Kasumi-1 (cell line): Measurements from ENCODE around the gene TULP4.
"Not testable (repeated sequence)": the region's sequence is repeated elsewhere in the genome, so short reads cannot be mapped to it uniquely, and the experiment has no call there.

Source experiments
- DNase-seq, 2 experiments: peaks; one replicate each; lab custom pipeline; 2025; lab: John Stamatoyannopoulos, UW

Gene TULP4

DNA sequence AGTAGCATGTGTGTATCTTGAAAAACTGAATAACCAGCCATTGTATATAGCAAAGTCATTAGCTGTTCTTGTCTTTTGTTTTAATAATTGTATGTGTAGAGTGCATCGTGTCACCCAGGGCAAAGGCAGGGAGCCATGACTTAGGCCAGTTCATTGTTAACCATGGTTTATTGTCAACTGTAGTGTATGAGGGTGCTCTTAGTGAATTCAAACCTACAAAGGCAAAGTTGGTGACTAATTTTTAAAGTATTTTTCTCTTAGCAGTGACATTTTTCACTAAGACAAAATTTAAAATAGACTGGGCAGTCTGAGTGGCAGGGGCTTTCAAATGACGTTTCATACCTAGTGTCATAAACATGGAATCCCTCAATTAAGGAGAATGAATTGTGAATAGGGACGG lies 79.0 kb downstream of the TULP4 start:
- no peak for DNase-seq

DNA sequence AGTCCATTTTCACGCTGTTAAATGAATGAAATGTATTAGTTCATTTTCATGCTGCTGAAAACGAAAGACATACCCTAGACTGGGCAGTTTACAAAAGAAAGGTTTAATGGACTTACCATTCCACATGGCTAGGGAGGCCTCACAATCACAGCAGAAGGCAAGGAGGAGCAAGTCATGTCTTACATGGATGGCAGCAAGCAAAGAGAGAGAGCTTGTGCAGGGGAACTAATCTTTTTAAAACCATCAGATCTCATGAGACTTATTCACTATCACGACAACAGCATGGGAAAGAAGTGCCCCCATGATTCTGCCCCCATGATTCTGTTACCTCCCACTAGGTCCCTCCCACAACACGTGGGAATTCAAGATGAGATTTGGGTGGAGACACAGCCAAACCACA lies 79.7 kb downstream of the TULP4 start:
- not testable (repeated sequence) for DNase-seq

DNA sequence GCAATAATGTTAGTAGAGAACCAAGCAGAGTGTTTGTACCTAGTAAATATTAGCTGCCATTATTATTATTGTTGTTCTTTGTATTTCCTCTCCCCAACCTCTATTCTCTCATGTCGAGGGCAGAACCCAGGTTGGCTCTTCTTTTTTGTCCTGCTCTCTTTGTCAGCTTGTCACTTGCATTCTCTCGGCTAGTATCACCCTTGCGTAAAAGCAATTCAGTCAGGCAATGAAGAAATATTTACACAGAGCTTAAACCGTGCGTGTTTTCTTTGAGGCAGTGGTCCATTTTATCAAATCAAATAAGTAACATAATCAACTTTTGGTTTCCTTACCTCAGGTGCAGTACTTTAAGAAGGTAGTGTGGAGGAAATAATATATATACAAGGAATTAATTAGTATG lies 83.9 kb downstream of the TULP4 start:
- DNase-seq: no peak

DNA sequence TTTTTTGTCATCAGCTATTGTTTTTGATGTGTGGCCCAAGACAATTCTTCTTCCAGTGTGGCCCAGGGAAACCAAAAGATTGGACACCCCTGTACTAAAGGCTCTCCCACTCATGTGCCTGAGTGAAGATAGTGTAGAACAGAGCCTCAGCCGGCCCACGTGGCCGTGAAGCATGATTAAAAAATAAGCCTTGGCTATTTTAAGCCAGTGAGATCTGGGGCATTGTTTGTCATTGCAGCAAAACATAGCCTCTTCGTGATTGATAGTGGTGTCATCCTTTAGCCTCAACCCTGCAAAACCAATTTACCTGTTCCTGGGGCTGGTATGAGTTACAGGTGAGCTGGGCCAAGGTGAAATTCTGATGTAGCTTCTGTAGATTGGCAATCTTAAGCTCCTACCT lies 85.3 kb downstream of the TULP4 start:
- no peak for DNase-seq

DNA sequence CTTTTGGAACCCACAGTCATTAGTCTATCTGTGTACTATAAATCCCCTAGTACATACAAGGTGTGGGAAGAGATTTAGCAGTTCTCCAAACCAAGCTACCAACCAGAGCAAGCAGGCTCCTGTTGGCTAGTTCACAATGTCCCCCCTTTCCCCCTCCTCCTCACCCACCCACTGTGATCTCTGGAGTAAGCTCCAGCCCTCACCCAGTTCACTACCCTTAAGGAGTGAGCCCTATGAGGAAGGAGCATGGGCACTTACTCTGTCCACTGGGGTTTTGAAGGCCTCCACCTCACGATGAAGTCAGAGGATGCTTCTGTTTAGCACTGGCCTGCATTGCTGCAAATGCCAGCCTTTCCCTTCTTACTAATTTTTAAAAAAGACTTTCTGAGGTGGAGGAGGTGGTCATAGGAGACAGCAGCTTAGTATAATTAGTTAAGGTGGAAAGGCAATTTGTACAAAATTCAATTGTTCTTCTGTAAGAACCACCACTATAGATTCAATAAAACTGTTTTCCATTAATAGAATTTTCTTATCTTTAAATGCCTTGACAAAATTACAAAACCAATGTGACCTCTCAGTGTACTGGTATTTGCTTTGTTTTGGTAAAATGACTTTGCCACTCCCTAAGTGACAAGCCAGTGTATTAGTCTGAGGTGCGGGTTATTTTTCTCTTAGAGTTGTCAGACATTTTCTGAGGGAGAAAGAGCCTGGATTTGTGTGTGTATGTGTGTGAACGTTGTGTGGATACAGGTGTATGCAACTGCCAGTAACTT lies 86.2 kb downstream of the TULP4 start:
- no peak for DNase-seq

DNA sequence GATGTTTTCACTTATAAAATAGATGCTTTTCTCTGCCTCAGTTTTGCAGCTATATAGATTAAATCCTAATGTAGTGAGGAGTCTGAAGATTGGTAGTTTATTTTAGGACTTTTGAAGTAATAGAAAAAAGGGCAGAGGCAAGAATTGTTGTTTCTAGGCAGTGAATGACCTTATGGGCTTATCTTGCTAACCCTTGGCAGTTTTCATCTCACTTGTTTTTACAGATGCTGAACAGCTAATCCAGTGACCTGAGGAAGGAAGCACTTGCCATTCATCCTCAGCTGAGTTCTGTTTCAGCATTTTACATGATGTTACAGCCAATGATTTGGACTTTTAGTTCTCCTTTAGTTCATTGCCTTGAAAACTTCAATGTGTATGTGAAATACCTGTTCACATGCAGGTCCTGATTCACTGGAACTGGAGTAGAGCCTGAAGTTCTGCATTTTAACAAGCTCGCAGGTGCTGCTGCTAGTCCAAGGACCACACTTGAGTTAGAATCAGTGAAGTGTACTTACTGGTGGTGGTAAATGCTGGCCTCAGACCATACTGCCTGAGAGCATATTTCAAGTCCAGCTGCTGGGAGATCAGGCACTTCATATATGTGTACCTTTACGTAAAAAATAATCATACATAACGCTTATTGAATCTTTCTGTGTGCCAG lies 86.9 kb downstream of the TULP4 start:
- no peak for DNase-seq

DNA sequence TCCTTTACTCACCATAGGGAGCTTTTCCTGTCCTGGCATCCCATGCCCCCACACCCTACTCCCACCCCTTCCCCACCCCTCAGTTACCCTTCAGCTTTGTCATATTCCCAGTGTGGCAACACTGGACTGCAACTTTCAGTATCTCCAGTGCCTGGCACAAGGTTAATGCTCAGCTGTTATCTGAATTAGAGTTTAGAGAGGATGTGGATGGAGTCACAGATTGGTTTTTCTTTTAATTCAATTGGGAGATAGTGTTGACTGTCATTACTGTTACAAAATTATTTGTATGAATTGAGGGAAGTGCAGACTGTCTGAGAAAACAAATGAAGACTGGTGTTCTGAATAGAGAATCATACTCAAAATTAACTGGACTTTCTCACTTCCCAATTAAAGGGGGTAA lies 89.9 kb downstream of the TULP4 start:
- DNase-seq: no peak

DNA sequence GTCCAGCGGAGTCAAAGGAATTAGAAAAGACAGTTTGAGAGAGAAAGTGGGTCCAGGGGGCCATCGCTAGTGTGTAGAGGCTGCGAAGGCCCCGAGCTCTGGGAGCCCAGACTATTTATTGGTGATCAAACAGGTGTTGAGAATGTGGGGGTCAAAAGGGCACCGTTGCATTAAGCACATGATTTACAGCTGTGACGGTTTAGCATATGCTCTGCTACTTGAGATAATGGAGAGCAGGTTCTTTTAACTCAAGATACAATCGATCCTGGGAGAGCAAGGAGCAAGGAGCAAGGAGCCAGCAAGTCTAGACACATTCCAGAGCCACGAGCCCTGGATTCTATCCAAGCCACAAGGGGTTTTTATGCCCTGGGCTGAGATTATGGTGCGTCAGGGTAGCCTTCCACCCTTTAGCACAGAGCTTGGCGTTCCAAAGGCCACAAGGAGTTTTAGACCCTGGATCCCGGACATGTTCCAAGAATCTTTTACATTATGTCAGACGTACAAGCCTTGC lies 93.1 kb downstream of the TULP4 start:
- not testable (repeated sequence) for DNase-seq

DNA sequence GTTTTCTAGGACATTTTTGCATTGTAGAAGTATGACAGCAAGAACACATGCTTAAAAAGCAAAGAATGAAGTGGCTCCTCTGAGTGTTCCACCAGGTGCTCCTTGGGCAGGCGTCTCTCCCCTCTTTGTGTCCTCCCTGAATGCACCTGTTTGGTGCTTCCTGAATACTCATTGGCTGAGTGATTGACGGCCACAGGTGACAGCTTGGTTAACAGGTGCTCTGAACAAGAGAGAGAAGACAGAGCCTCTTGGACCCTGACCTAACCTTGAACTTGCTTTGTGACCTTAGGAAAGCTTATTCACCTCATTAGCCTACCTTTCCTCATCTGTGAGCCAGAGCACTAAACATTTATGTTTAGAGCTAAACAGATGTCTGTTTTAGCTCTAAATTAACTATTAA lies 93.7 kb downstream of the TULP4 start:
- DNase-seq: no peak

DNA sequence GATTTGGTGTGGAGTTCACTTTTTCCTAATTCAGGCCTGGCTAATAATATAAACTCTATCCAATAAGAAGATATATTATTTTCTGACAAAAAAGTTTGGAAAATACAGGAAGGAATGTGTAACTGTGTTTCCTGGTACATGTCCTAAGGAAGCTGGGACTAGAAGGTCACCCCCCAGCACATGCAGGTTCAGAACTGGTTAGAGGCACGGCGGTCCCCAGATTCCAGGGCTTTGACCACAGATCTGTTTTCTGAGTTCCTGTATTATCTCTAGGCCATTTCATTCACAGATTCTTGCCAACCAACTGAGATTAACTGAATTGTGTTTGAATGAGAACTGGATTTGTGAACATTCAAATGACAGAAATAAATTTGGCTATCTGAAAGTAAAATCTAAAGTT lies 94.5 kb downstream of the TULP4 start:
- no peak for DNase-seq

DNA sequence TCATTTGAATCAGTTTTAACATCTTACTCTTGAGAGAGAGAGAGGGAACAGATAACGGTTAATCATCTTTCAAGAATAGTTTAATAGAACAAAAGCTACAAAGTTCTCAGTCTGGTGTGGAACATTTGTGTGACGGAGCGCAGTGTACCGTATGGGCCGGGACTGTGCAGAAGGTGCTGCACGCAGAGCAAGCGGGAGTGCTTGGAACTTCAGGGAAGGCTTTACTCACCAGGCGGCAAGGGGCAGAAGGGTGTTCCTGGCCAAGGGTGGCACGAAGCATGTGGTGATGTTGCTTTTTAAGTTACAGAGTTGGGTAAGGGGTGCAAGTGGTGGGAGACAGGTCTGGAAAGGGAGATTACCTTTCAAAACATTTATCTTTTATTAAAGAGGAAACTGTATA lies 95.7 kb downstream of the TULP4 start:
- DNase-seq: no peak

DNA sequence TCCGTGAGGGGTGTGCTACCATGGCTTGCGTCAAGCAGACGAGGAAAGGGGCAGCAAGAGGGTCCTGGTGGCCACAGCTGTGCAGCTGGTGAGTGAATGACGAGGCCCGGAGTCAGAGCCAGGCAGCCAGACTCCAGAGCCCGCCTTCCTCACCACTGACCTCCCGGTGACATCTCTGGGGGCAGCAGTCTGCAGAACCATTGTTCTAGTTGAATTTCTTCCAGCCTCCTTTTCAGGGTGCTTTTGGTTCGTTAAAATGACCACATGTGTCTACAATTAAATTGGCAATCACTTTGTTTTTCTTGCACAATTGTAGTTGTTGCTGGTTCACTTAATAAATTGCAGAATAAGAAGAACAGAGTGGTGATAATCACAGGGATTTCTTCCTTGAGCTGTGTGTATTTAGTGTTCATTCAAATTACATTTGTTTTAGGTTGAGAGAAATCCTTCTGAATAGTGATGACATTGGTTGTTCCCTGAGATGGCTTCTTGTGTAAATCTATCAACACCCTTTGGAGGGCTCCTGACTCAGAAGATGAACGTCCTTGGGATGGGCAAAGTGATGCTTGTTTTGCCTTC lies 96.4 kb downstream of the TULP4 start:
- no peak for DNase-seq

DNA sequence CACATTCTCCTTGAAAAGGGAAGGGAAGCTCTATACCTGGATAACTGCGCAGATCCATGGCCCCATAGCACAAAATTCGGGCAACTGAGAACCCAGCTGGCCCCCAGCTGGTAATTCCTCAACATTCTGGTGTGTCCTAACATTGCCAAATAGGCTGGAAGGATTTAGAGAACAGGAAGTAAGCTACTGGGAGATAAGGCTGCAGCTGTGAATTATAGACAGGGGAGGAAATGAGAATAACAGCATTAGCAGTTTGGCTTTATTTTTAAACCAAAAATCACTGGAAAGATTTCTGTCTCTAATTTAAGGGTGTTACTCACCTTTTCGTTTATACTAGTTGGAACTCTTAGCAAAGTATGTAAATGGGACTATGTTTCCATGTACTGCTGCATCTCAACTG lies 97.2 kb downstream of the TULP4 start:
- peak; percentile 69 to 71 for DNase-seq

DNA sequence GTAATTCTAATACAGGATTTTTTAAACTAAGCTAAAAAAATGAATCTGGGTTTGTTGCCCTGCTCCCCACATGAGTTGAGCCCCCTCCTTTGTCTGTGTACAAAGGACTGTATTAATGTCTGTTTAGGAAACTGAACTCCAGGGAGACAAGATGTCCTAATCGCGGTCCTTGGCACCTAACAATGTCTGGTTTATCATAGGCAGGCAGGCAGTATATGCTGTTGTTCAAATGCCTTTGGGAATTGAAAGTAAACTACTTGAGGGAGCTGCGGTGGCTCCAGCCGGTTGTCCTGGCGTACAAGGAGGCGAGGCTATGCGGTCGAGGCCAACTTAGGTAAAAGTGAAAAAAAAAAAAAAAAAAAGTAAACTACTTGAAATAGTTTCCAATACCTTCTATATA lies 98.5 kb downstream of the TULP4 start:
- no peak for DNase-seq

DNA sequence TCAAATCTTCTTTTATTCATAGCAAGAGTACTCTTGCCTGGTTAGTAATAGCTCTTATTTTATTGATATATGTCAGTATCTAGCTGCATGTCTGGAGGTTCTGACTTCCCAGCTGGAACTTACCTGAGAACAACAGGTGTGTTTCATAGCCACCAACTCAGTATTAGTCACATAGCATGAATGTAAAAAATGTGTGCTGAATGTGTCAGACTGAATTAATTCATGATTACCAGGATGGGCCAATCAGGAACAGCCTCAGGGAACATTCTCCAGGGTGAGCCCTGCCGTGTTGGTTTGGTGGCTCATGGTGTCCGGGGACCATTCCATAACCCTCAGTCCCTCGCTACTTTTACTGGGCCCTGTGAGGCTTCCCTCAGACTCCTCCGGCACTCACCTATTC lies 99.7 kb downstream of the TULP4 start:
- DNase-seq: no peak

DNA sequence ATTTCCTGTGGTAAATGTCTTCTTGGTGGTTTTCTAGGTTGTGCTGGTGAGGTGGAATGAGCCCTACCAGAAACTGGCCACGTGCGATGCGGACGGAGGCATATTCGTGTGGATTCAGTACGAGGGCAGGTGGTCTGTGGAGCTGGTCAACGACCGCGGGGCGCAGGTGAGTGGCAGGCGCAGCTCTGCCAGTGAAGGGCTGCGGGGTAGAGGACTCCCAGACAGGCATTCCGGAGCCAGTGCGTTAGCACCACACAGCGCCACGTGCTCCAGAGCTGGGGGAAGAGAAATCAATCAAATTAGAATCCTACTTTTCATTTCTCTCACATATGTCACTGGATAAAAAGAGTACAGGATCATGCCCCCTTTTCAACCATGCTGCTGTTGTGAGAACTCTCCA lies 100.8 kb downstream of the TULP4 start:
- no peak for DNase-seq

DNA sequence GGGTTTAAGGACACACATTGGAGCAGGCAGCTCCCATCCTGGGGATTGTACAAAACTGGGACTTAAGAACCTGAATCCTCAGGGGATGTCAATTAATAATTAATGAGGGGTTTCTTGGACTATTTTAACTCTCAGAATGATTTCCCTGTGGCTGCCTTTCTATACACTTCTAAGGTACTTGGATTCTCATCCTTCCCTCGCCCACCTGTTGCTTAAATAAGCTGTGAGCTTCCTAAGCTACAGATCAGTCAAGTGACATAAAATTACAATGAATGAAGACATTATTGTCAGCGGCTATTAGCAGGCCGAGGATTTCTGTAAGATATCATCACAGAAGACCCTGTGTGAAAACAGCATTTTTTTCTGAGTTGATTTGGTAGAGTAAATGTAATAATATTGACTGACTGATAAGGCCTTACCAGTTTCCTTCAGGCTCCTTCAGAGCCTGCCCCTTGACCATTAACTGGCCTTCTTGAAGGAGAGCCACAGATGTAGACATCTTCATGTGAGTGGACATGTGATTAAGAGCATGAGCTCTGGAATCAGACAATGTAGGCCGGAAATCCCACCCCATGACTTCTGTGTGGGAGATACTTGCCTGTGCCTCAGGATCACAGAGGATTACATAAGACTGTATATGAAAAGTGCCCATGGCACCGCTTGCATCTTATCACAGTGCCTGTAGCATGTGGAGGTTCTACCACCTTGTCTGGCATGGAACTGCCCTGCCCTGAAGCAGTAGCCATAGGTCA lies 101.7 kb downstream of the TULP4 start:
- no peak for DNase-seq

DNA sequence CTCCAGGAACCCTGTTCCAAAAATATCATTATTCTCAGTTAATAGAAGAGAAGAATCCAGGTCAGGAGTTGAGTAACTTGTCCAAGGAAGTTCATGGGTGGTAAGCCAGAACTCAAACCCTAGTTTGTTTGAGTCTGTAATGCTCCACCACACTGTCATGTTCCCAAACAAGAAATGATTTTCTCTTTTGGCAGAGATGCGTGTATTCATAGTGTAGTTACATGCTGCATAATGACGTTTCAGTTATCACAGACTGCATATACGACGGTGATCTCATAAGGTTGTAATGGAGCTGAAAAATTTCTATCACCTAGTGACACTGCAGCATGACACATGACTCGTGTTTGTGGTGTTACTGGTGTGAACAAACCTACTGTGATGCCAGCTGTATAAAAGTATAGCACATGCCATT lies 102.6 kb downstream of the TULP4 start:
- DNase-seq: no peak

DNA sequence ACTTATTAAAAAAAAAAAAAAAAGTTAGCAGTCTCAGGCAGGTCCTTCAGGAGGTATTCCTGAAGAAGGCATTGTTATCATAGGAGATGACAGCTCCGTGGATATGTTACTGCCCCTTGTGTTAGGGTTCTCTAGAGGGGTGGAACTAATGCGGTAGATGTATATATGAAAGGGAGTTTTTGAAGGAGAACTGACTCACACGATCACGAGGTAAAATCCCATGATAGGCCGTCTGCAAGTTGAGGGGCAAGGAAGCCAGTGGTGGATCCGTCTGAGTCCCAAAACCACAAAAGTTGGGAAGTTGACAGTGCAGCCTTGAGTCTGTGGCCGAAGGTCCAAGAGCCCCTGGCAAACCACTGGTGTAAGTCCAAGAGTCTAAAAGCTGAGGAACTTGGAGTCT lies 103.4 kb downstream of the TULP4 start:
- no peak for DNase-seq

DNA sequence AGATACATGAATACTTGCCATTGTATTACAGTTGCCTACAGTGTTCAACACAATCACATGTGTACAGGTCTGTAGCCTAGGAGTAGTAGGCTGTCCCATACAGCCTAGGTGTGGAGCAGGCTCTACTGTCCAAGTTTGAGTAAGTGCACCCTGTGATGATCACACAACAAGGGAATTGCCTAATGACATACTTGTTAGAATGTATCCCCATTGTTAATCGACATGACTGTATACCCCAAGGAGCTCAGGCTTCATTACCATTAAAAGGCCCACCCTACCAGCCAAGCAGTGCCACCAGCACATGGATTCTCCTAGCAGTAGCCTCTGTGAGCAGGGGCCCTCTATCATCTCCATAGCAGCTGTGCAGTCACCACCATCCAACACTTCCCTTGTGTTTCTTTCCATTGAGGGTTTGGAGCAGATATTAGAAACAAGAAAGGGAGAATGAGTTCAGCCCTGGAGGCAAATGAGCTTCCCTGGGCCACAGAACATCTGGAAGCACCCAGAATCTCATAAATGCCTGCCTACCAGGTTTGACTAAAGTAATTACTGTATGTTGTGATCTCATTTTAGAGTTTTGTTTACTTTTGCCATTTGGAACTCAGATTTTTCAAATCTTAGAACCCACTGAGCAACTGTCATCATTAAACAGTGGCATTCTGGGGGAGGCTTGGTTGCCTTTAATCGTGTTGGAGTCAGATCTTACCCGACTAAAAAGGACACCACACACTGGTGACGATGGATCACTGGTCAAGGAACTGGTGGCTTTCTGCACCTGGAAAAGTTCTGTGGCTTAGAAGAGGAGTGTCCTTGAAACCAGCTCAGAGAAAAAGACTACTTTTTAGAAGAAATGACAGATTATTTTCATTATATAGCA lies 104.9 kb downstream of the TULP4 start:
- DNase-seq: no peak

DNA sequence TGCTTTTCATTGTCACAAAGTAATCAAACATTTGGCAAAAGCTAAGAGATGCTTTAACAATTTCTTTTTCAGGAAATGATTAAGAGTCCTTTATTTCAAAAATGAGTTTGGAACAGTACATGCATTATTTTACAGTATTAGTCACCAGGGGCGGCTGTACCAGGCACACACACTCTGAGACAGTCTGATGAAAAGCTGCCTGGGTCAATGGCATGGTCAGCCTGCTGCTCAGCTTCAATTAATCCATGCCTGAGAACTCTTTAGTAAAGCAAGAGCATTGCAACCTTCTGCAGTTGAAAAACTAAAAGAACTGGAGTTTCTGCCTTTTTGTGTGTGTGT lies 105.5 kb downstream of the TULP4 start:
- no peak for DNase-seq

DNA sequence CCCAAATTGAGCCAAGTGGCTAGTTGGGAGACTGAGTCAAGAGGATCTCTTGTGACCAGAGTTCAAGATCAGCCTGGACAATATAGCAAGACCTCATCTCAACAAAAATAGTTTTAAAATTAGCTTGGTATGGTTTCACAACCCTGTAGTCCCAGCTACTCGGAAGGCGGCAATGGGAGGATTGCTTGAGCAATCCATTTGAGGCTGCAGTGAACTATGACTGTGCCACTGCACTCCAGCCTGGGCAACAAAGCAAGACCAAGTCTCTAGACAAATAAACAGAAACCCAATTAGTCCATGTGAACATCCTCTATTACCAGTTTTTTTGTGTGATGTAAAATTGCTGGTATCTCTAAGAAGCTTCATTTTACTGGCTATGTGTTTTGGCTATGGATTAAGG lies 106.2 kb downstream of the TULP4 start:
- no peak for DNase-seq
